K562 (cell line): ENCODE results near the gene PALM3. TPM values are rescaled to one million over a fixed set of nuclear protein-coding genes. Genes with fewer than 3 reads are reported as not detected.
A peak's percentile ranks its signal among the peaks of the same experiment; 100 is the strongest.

ENCODE experiments used
- DMBX1 ChIP-seq: fragments of 250-450 bp; sonication (Bioruptor Pico); IDR thresholded peaks from 2 replicates; pipeline ENCODE4 v1.8.0; 2022; ENCODE audit warnings: inconsistent platforms, mild to moderate bottlenecking, moderate library complexity, borderline replicate concordance
- HOXB6 ChIP-seq: fragments of 250-450 bp; sonication (Bioruptor Pico); IDR thresholded peaks from 2 replicates; pipeline ENCODE4 v1.5.1; 2022; ENCODE audit warnings: mild to moderate bottlenecking, borderline replicate concordance
- MYC ChIP-seq, 2 experiments: fragments of 250-450 bp in 1 of 2; sonication (Bioruptor Pico) in 1 of 2; IDR thresholded peaks; 2 replicates each; pipeline versions ENCODE4 v1.5.1 to v1.6.1; 2012 to 2021; ENCODE audit warnings: low read depth in 2 of 2, borderline replicate concordance in 1 of 2, improper control_type of control experiment in 1 of 2, low read length in 1 of 2, mild to moderate bottlenecking in 1 of 2, moderate library complexity in 1 of 2
- SMARCA4 ChIP-seq: fragments of 450-650 bp; IDR thresholded peaks from 2 replicates; pipeline ENCODE4 v1.6.1; 2016
- SPI1 ChIP-seq: IDR thresholded peaks from 2 replicates; pipeline ENCODE4 v1.6.1; 2011; ENCODE audit warnings: low read depth, low read length, control low read depth, borderline replicate concordance
- TCF3 ChIP-seq: sonication (generic); formaldehyde crosslinking; IDR thresholded peaks from 2 replicates; pipeline ENCODE4 v1.4.0; 2020; ENCODE audit warnings: mild to moderate bottlenecking, missing genetic modification reagents
- ZNF583 ChIP-seq: fragments of 250-450 bp; sonication (Bioruptor Pico); IDR thresholded peaks from 2 replicates; pipeline ENCODE4 v1.4.0; 2020
- polyA plus RNA-seq, 8 experiments: library from polyadenylated mRNA; depleted of rRNA in 4 of 8; stranded (reverse) in 5 of 8; unstranded in 3 of 8; fragments of >200 nt; fragmentation: Nextera tagmentation in 2 of 8; fragmentation: Illumina TruSeq in 1 of 8; extraction: Ambion mirVana in 2 of 8; extraction: Trizol in 1 of 8; gene quantifications; 2 replicates each; pipeline versions ENCODE4 v1.2.1 to v1.2.3, GENCODE V29; 2011 to 2014; ENCODE audit warnings: inconsistent platforms in 1 of 8, missing spikeins in 1 of 8
- total RNA-seq, 7 experiments: library from RNA; depleted of rRNA in 6 of 7; stranded (reverse); fragments of >200 nt in 6 of 7; fragmentation: Illumina TruSeq in 2 of 7; extraction: Trizol in 2 of 7; gene quantifications; 2 replicates each; pipeline versions ENCODE4 v1.2.1 to v1.2.3, GENCODE V29; 2011 to 2021; ENCODE audit warnings: low replicate concordance in 1 of 7
- TF ChIP-seq, protein P1 (sequence below): fragments of 450-650 bp; IDR thresholded peaks from 2 replicates; pipeline ENCODE4 v1.6.1; 2016; ENCODE audit warnings: mild to moderate bottlenecking, moderate library complexity
- TF ChIP-seq, protein P2 (sequence below): sonication (generic); formaldehyde crosslinking; IDR thresholded peaks from 2 replicates; pipeline ENCODE4 v1.8.0; 2022; ENCODE audit warnings: mild to moderate bottlenecking, missing genetic modification reagents
- TF ChIP-seq, protein P3 (sequence below): IDR thresholded peaks from 2 replicates; pipeline ENCODE4 v1.6.1; 2011; ENCODE audit not compliant: insufficient read length; ENCODE audit errors: extremely low read depth

Gene PALM3
- total and polyA plus RNA-seq, 9 of the 15 experiments (the other 6 are each of a cell fraction or from before 2014, with no cell fraction given) = 0.07 to 9.3 (median 3.3) TPM

DNA sequence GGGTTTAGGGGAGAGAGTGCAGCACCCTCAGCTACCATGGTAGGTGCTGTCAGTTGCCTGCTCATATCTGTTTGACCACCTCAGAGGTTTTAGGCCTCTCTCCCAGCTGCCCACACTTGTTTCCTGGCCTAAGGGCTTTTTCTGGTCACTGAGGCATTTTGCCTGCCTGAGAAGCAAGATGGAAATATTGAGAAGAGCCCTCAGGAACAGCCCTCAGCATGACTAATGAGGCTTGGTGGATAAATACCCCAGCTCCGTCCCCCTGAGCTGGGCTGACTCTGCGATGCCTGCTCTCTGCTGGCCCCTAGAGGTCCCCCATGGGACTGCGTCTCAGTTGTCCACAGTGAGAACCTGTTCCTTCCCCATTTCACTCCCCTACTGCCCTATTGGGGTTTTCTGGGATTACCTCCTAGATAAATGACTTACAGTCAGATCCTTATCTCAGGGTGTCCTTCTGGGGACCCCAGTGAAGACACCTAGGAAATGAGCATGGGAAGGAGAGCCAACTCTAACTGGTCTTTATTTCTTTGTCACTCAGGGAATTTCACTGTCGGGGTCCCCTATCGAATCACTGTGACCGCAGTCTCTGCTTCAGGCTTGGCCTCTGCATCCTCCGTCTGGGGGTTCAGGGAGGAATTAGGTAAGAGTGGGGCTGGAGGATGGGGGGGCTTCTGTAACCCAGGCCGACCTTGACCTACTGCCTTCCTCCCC, 13.3 kb downstream of the PALM3 start (continued):
- TF ChIP-seq, protein P1, sequence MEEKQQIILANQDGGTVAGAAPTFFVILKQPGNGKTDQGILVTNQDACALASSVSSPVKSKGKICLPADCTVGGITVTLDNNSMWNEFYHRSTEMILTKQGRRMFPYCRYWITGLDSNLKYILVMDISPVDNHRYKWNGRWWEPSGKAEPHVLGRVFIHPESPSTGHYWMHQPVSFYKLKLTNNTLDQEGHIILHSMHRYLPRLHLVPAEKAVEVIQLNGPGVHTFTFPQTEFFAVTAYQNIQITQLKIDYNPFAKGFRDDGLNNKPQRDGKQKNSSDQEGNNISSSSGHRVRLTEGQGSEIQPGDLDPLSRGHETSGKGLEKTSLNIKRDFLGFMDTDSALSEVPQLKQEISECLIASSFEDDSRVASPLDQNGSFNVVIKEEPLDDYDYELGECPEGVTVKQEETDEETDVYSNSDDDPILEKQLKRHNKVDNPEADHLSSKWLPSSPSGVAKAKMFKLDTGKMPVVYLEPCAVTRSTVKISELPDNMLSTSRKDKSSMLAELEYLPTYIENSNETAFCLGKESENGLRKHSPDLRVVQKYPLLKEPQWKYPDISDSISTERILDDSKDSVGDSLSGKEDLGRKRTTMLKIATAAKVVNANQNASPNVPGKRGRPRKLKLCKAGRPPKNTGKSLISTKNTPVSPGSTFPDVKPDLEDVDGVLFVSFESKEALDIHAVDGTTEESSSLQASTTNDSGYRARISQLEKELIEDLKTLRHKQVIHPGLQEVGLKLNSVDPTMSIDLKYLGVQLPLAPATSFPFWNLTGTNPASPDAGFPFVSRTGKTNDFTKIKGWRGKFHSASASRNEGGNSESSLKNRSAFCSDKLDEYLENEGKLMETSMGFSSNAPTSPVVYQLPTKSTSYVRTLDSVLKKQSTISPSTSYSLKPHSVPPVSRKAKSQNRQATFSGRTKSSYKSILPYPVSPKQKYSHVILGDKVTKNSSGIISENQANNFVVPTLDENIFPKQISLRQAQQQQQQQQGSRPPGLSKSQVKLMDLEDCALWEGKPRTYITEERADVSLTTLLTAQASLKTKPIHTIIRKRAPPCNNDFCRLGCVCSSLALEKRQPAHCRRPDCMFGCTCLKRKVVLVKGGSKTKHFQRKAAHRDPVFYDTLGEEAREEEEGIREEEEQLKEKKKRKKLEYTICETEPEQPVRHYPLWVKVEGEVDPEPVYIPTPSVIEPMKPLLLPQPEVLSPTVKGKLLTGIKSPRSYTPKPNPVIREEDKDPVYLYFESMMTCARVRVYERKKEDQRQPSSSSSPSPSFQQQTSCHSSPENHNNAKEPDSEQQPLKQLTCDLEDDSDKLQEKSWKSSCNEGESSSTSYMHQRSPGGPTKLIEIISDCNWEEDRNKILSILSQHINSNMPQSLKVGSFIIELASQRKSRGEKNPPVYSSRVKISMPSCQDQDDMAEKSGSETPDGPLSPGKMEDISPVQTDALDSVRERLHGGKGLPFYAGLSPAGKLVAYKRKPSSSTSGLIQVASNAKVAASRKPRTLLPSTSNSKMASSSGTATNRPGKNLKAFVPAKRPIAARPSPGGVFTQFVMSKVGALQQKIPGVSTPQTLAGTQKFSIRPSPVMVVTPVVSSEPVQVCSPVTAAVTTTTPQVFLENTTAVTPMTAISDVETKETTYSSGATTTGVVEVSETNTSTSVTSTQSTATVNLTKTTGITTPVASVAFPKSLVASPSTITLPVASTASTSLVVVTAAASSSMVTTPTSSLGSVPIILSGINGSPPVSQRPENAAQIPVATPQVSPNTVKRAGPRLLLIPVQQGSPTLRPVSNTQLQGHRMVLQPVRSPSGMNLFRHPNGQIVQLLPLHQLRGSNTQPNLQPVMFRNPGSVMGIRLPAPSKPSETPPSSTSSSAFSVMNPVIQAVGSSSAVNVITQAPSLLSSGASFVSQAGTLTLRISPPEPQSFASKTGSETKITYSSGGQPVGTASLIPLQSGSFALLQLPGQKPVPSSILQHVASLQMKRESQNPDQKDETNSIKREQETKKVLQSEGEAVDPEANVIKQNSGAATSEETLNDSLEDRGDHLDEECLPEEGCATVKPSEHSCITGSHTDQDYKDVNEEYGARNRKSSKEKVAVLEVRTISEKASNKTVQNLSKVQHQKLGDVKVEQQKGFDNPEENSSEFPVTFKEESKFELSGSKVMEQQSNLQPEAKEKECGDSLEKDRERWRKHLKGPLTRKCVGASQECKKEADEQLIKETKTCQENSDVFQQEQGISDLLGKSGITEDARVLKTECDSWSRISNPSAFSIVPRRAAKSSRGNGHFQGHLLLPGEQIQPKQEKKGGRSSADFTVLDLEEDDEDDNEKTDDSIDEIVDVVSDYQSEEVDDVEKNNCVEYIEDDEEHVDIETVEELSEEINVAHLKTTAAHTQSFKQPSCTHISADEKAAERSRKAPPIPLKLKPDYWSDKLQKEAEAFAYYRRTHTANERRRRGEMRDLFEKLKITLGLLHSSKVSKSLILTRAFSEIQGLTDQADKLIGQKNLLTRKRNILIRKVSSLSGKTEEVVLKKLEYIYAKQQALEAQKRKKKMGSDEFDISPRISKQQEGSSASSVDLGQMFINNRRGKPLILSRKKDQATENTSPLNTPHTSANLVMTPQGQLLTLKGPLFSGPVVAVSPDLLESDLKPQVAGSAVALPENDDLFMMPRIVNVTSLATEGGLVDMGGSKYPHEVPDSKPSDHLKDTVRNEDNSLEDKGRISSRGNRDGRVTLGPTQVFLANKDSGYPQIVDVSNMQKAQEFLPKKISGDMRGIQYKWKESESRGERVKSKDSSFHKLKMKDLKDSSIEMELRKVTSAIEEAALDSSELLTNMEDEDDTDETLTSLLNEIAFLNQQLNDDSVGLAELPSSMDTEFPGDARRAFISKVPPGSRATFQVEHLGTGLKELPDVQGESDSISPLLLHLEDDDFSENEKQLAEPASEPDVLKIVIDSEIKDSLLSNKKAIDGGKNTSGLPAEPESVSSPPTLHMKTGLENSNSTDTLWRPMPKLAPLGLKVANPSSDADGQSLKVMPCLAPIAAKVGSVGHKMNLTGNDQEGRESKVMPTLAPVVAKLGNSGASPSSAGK = no peak
- peak; percentile 45; the same call in 1 of the 2 replicates for TF ChIP-seq SMARCA4
- TF ChIP-seq TCF3 = no peak
- no peak for TF ChIP-seq DMBX1 (CRISPR knock-in tag)
- no peak for TF ChIP-seq HOXB6 (CRISPR knock-in tag)
- no peak for TF ChIP-seq SPI1
- no peak for TF ChIP-seq ZNF583 (CRISPR knock-in tag)
- TF ChIP-seq, protein P2, sequence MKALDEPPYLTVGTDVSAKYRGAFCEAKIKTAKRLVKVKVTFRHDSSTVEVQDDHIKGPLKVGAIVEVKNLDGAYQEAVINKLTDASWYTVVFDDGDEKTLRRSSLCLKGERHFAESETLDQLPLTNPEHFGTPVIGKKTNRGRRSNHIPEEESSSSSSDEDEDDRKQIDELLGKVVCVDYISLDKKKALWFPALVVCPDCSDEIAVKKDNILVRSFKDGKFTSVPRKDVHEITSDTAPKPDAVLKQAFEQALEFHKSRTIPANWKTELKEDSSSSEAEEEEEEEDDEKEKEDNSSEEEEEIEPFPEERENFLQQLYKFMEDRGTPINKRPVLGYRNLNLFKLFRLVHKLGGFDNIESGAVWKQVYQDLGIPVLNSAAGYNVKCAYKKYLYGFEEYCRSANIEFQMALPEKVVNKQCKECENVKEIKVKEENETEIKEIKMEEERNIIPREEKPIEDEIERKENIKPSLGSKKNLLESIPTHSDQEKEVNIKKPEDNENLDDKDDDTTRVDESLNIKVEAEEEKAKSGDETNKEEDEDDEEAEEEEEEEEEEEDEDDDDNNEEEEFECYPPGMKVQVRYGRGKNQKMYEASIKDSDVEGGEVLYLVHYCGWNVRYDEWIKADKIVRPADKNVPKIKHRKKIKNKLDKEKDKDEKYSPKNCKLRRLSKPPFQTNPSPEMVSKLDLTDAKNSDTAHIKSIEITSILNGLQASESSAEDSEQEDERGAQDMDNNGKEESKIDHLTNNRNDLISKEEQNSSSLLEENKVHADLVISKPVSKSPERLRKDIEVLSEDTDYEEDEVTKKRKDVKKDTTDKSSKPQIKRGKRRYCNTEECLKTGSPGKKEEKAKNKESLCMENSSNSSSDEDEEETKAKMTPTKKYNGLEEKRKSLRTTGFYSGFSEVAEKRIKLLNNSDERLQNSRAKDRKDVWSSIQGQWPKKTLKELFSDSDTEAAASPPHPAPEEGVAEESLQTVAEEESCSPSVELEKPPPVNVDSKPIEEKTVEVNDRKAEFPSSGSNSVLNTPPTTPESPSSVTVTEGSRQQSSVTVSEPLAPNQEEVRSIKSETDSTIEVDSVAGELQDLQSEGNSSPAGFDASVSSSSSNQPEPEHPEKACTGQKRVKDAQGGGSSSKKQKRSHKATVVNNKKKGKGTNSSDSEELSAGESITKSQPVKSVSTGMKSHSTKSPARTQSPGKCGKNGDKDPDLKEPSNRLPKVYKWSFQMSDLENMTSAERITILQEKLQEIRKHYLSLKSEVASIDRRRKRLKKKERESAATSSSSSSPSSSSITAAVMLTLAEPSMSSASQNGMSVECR (CRISPR knock-in tag) = no peak
- TF ChIP-seq MYC (IDR thresholded peaks at IDR 0.05; ENCODE audit: low read depth, low read length) = no peak
- no peak for TF ChIP-seq MYC (CRISPR knock-in tag; IDR thresholded peaks at IDR 0.05; ENCODE audit: borderline replicate concordance, low read depth)
- TF ChIP-seq, protein P3, sequence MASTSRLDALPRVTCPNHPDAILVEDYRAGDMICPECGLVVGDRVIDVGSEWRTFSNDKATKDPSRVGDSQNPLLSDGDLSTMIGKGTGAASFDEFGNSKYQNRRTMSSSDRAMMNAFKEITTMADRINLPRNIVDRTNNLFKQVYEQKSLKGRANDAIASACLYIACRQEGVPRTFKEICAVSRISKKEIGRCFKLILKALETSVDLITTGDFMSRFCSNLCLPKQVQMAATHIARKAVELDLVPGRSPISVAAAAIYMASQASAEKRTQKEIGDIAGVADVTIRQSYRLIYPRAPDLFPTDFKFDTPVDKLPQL = no peak
